GM18907 (cell line): ENCODE measurements around the gene PRPH.
"Not testable (repeated sequence)": the region's sequence is repeated elsewhere in the genome, so short reads cannot be mapped to it uniquely, and the experiment has no call there.

Source experiments
- ATAC-seq: cut with Tn5 transposase; IDR thresholded peaks from one replicate; pipeline ENCODE4 v1.9.1; 2021; ENCODE audit warnings: mild to moderate bottlenecking, moderate library complexity; ENCODE audit not compliant: unreplicated experiment

PRPH gene

DNA sequence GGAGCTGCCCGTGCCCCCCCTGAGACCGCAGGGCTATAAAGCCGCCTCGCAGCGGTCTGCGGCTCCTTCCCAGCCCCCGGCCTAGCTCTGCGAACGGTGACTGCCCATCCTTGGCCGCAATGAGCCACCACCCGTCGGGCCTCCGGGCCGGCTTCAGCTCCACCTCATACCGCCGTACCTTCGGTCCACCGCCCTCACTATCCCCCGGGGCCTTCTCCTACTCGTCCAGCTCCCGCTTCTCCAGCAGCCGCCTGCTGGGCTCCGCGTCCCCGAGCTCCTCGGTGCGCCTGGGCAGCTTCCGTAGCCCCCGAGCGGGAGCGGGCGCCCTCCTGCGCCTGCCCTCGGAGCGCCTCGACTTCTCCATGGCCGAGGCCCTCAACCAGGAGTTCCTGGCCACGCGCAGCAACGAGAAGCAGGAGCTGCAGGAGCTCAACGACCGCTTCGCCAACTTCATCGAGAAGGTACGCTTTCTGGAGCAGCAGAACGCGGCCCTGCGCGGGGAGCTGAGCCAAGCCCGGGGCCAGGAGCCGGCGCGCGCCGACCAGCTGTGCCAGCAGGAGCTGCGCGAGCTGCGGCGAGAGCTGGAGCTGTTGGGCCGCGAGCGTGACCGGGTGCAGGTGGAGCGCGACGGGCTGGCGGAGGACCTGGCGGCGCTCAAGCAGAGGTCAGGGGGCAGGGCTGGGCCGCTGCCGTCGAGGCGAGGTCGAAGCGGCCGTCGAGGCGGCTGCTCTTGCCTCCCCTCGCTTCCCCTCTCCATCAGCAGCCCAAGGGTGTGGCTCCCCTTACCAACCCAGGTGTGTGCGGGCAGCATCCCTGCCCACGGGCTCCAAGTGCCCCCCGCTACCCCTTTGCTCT lies at the start of gene PRPH:
Gene PRPH (plus strand): TSS at position 66 of the 855 bp plus-strand sequence. CDS start 54 bp downstream, at position 120.
- no peak for ATAC-seq

DNA sequence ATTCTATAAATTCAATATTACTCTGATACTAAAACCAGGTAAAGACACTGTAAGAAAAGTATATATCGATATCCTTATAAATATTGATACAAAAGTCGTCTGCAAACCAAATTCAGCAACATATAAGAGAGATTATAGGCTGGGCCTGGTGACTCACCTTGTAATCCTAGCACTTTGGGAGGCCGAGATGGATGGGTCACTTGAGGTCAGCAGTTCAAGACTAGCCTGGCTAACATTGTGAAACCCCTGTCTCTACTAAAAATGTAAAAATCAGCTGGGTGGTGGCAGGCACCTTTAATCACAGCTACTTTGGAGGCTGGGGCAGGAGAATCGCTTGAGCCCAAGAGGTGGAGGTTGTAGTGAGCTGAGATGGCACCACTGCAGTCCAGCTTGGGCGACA lies 43.6 kb upstream of the PRPH start:
- ATAC-seq = no peak

DNA sequence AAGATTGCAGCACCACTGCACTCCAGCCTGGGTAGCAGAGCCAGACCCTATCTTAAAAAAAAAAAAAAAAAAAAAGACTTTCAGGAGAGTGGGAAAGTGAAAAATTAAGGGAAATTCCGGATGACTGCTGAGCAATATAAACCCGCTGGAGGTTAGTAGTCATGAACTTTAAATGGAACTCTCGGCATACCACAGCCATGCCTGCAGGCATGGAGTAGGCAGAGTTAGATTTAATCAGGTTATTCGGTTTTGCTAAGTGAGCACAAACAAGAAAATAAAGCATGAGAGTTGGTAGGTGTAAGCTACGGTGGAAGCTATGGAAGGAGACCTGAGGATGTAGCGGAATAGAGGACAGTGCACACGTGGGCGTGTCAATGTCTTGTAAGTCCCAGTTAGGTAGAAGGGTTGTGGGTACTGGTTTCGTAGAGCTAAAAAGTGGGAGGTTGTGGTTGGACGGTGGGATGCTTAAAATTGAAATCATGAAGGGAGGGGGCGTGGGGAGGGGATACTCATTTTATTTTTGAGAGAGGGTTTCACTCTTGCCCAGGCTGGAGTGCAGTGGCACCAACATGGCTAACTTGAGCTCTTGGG lies 41.8 kb upstream of the PRPH start:
- no peak for ATAC-seq

DNA sequence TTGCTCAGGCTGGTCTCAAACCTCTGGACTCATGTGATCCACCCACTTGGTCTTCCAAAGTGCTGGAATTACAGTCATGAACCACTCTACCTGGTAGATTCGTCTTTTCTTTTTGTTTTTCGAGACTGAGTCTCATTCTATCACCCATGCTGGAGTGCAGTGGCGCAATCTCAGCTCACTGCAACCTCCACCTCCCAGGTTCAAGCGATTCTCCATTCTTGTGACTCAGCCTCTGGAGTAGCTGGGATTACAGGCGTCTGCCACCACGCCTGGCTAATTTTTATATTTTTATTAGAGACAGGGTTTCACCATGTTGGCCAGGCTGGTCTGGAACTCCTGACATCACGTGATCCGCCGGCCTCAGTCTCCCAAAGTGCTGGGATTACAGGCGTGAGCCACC lies 39.5 kb upstream of the PRPH start:
- ATAC-seq = not testable (repeated sequence)

DNA sequence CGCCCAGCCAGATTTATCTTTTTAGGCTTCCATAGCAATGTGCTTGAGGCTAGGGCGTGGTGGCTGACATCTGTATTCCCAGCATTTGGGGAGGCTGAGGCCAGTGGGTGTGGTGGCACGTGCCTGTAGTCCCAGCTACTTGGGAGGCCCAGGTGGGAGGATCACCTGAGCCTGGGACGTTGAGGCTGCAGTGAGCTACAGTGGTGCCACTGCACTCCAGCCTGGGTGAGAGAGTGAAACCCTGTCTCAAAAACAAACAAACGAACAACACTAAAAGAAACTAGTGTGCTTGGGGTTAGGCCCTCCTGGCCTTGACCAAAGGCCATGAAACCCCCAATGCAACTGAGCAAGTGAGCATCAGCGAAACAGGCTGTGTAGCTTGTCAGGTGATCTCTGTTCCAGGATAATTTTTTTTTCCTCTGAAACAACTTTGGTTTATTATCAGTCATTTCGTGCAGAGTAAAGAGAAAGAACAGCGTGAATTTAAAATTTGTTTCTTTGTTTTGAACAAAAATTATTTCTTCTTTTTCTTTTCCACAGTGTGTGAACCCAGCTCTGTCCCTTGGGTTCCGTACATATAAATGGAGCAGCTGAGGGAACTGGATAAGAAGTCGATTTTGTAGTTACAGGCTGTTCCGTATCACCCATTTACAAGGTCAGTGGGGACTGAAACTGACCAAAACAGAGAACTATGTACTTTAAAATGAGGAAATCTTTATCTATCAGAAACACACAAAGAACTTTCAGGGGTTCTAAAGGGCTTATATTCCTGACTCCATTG lies 38.9 kb upstream of the PRPH start:
- no peak for ATAC-seq

DNA sequence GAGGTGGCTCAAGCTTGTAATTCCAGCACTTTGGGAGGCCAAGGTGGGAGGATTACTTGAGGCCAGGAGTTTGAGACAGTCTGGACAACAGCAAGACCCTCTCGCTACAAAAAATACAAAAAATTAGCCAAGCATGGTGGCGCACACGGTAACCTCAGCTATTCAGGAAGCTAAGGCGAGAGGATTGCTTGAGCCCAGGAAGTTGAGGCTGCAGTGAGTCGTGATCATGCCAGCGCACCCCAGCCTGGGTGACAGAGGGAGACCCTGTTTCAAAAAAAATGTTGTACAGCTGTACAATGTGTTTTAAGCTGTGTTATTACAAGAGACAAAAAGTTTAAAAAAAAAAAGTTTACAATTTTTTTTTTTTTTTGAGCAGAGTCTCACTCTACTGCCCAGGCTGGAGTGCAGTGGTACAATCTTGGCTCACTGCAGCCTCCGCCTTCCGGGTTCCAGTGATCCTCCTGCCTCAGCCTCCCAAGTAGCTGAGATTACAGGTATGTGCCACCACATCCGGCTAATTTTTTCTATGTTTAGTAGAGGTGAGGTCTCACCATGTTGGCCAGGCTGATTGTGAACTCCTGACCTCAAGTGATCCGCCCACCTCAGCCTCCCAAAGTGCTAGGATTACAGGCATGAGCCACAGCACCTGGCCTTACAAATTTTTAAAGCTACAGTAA lies 37.3 kb upstream of the PRPH start:
- ATAC-seq = not testable (repeated sequence)

DNA sequence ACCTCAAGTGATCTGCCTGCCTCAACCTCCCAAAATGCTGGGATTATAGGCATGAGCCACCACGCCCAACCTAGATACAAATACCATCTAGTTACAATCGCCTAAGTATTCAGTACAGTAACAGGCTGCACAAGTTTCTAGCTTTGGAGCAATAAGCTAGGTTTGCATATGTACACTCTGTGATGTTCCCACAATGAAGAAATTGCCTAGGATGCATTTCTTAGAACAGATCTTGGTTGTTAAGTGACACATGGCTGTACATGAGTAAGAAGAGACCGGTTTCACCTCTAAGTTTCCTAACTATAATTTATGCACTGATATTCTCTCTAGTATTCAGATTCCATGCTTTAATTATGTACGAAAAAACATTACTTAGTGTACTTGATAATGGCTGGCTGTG lies 35.5 kb upstream of the PRPH start:
- no peak for ATAC-seq

DNA sequence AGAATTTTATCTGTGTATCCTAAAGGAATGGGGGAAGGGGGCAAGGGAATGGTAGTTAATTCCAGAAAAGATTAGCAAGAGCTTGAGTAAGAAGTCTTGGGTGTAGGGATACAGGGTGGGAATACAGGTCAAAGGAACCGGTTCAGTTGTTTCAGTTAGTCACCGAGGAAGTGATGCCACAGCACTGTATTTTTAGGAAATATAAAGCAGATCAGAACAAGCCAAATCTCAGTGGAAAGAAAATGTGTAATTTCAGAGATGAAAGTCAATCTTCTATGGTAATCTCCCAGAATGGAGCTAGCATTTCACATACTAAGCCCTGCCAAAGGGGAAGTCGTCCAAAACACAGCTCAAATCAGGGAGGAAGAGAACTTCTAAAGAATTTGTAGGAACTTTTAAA lies 34.8 kb upstream of the PRPH start:
- ATAC-seq = no peak

DNA sequence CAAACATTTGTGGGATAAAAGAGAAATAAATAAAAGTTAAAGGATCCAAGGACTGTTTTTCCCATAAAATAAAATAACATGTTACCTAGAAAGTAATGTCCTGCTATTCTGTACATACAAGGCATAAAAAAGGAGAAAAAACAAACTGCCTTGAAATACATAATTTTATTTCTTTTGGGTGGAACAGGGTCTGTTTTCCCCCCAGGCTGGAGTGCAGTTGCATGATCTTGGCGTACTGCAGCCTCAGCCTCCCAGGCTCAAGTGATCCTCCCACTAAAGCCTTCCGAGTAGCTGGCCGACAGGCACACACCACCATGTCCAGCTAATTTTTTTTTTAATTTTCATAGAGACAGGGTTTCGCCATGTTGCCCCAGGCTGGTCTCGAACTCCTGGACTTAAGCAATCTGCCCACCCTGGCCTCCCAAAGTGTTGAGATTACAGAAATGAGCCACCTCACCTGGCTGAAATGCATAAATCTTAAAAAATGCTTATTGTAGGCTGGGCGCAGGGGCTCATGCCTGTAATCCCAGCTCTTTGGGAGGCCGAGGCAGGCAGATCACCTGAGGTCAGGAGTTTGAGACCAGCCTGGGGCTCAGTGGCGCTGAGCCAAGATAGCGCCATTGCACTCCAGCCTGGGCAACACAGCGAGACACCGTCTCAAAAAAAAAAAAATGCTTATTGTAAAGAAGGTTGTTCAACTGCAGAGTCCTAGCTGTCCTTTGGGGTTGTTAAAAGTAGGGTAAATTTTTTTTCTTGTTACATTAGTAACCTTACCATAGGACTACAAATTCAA lies 34.2 kb upstream of the PRPH start:
- ATAC-seq = no peak

DNA sequence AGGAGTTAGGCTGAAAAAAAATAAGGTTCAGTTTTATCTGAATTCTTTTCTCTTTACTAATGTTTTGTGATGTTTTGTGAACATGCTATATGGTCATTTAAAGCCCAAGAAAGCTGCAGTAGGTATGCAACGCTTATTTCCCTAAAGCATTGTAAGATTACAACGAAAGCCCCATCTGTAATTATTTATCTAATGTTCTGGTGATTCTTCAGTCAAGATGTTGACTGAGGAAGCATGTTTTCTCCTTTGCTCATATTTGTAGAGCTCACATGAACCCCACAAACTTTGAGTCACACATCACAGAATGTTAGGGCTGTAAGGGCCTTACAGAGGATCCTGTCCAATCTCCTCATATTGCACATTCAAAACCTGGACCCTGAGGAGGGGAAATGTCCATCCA lies 33.2 kb upstream of the PRPH start:
- no peak for ATAC-seq

DNA sequence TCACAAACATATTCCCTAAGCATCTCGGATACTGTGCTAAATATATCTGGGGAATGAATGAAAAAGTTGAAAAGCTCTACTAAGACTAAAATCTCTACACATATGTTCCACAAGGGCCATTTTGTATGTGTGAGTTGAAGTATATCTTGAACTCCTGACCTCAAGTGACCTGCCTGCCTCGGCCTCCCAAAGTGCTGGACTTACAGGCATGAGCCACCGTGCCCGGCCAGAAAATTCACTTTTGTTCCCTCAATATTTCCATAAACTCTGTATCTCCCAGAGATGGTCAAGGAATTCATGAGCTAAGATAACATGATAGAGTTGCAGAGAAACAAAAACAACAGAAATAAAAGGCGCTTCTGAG lies 31.6 kb upstream of the PRPH start:
- no peak for ATAC-seq

DNA sequence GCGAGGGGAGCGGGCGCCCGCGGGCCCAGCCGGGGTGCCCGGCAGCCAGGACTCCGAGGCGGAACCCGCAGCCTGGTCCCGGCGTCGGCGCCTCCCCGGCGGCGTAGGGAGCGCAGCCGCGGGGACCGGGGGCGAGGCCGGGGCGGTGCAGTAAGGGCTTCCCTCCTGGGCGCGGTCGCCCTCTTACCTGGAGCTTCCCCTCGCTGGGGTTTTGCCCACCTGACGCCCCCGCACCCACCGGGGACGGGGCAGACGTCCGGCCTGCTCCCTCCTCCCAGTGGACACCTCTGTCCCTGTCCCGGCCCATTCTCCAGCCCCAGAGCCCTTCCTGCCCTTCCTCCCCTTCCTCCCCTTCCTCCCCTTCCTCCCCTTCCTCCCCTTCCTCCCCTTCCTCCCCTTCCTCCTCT lies 30.5 kb upstream of the PRPH start:
- ATAC-seq = peak; percentile 30

DNA sequence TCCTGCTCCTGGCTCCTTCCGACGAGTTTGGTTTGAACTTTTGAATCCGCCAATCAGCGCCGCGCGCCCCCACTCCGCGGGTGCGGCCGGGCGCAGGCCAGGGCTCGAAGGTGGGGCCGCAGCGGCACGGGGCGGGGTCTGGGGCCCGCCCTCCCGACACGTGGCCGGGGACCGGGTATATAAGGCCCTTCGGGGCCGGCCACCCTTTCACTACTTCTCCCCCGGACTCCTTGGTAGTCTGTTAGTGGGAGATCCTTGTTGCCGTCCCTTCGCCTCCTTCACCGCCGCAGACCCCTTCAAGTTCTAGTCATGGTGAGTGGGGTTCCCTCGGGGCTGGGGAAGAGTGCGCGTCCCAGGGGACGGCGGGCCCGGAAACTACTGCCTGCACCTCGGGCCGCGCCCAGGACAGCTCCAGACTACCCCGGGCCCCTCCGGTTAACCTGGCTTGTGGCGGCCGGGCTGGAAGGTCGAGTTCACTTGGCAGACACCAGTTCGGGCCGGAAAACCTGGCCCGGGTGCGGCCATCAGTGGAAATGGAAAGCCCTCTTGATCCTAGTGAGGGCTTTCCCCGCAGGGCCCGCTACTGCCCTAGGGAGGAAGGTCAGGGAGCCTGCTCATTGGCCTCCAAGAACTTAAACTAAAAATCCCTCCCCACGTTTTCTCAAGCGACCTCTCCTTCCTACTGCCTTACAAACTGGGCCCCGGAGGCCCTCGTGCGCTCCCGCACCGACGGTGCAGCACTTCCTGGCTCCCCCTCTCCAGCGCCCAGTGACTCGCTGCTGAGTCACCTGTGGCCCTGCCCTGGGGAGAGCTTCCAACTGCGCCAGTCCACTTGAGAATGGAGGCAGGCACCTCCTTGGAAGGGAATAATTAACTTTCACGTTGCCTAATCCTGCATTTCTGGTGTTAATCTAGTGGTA lies 29.8 kb upstream of the PRPH start, which contains the start of gene TUBA1C:
Gene TUBA1C (plus strand): TSS at position 210 of the 920 bp plus-strand sequence. CDS start 100 bp downstream, at position 310.
- ATAC-seq = peak; percentile 86

DNA sequence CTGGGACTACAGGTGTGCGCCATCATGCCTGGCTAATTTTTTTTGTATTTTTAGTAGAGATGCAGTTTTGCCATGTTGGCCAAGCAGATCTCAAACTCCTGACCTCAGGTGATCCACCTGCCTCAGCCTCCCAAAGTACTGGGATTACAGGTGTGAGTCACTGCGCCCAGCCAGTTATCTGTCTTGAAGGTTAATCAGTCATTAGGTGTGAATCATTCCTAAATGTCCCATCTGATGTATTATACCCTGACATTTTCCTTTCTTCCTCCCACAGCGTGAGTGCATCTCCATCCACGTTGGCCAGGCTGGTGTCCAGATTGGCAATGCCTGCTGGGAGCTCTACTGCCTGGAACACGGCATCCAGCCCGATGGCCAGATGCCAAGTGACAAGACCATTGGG lies 25.8 kb upstream of the PRPH start:
- not testable (repeated sequence) for ATAC-seq

DNA sequence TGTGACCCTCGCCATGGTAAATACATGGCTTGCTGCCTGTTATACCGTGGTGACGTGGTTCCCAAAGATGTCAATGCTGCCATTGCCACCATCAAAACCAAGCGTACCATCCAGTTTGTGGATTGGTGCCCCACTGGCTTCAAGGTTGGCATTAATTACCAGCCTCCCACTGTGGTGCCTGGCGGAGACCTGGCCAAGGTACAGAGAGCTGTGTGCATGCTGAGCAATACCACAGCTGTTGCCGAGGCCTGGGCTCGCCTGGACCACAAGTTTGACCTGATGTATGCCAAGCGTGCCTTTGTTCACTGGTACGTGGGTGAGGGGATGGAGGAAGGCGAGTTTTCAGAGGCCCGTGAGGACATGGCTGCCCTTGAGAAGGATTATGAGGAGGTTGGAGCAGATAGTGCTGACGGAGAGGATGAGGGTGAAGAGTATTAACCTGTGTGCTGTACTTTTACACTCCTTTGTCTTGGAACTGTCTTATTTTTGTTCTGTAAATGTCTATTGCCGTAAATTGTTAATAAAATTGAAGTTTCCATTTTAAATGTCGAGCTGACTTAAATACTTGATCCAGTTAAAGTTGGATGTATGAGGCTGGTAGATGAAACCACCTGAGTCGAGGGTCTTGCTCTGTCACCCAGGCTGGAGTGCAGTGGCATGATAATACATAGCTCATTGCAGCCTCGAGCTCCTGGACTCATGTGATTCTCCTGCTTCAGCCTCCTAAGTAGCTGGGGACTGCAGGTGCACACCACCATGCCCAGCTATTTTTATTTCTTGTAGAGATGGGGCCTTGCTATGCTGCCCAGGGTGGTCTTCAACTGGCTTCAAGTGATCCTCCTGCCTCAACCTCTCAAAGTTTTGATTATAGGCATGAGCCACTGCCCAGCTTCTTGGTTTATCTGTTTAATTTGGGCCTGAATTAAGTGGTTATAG lies 21.9 kb upstream of the PRPH start:
- ATAC-seq = no peak

DNA sequence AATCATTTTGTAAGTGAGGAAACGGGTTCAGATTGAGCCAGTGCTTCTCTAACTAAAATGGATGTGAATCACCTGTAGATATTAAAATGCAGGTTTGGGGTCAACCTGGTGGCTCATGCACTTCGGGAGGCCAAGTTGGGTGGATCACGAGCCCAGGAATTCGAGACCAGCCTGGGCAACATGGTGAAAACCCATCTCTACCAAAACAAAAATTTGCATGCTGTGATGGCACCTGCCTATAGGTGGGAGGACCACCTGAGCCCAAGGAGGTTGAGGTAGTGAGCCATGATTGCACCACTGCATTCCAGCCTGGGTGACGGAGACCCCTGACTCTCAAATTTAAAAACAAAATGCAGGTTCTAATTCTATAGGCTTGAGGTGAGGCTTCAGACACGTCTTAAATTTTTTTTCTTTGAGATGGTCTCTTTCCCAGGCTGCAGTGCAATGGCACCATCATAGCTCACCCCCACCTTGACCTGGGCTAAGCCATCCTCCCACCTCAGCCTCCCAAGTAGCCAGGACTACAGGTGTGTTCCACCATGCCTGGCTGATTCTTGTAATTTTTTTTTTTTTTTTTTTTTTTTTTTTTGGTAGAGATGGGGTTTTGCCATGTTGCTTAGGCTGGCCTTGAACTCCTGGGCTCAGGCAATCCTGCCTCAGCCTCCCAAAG lies 21.1 kb upstream of the PRPH start:
- no peak for ATAC-seq

DNA sequence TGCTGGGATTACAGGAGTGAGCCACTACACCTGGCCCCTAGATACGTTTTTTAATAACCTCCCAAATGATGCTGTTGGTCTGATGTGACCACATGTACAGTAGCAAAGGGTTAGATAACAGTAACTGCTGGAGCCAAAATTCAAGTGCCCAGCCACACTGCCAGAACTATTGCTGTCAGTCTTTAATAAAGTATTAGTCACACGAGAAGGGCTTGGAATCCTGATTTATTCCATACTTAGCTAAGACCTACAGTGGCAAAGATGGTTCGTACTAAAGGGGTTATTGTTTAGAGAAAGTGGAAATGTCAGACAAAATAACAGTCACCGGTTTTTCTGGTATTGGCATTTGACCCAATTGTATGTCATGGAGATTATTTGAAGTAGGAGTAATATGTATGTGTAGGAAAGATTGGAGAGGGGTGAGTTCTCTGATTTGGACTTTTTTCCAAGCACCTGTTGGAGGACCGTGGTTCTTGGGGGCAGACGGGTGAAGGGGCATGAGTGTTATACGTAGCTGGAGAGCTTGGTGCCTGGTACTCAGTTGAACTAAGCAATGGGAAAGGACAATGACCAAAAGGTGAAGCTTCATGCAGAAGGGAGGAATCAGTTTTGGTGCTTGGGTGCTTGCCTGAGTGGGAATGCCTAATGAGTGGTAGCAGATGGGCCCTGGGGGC lies 20.4 kb upstream of the PRPH start:
- no peak for ATAC-seq
